HepG2 (cell line): ENCODE data around the gene WDR53. TPM values are rescaled to one million over a fixed set of nuclear protein-coding genes. Genes with fewer than 3 reads are reported as not detected.

Experiments
- BCL6 ChIP-seq: IDR thresholded peaks from 2 replicates; pipeline ENCODE4 v1.6.1; 2016; ENCODE audit warnings: missing genetic modification reagents, missing compliant biosample characterization
- SKIL ChIP-seq: sonication (generic); formaldehyde crosslinking; IDR thresholded peaks from 2 replicates; pipeline ENCODE4 v1.8.0; 2022; ENCODE audit warnings: missing genetic modification reagents, mild to moderate bottlenecking, moderate library complexity, borderline replicate concordance
- ZNF335 ChIP-seq: sonication (generic); formaldehyde crosslinking; IDR thresholded peaks from 2 replicates; pipeline ENCODE4 v1.4.0; 2020; ENCODE audit warnings: missing genetic modification reagents
- ZNF788 ChIP-seq: sonication (generic); formaldehyde crosslinking; IDR thresholded peaks from 2 replicates; pipeline ENCODE4 v1.5.0; 2020; ENCODE audit warnings: mild to moderate bottlenecking, missing genetic modification reagents, borderline replicate concordance
- polyA plus RNA-seq, 8 experiments: library from polyadenylated mRNA; depleted of rRNA in 3 of 8; stranded (reverse) in 7 of 8; unstranded in 1 of 8; fragments of >200 nt; fragmentation: Illumina TruSeq in 4 of 8; extraction: Trizol in 4 of 8; gene quantifications; 2 replicates each; pipeline versions ENCODE4 v1.2.1 to v1.2.3, GENCODE V29; 2011 to 2016; ENCODE audit warnings: low read depth in 4 of 8, missing spikeins in 1 of 8, mixed read lengths in 1 of 8; ENCODE audit not compliant: insufficient read depth in 1 of 8
- total RNA-seq, 5 experiments: library from RNA; depleted of rRNA; stranded (reverse); fragments of >200 nt; fragmentation: Illumina TruSeq; extraction: Trizol; gene quantifications; 2 replicates each; pipeline ENCODE4 v1.2.3, GENCODE V29; 2016; ENCODE audit warnings: low read depth in 1 of 5
- TF ChIP-seq, protein P1 (sequence below): sonication (generic); formaldehyde crosslinking; IDR thresholded peaks from 2 replicates; pipeline ENCODE4 v1.5.1; 2020; ENCODE audit warnings: mild to moderate bottlenecking, missing genetic modification reagents, borderline replicate concordance

Gene WDR53
- total and polyA plus RNA-seq, 2 of the 13 experiments (the other 11 are each of a cell fraction or from before 2014, with no cell fraction given), result 3.5 to 7.7 TPM

DNA sequence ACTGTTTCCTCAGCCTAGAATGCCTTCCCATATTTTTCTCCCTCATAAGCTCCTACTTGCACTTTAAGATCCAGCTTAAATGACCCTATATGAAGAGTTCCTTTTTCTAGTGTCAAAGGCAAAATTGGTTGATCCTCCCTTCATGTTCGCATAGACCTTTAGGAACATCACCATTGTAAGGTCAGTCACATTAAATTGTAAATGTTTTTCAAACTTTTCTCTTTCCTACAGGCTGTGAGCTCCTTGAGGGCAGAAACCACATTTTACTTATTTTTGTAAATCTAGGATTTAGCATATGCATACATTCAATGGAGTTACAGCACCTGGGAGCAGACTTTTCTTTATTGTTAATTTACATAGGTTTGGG, 54.0 kb downstream of the WDR53 start (continued):
- TF ChIP-seq, protein P1, sequence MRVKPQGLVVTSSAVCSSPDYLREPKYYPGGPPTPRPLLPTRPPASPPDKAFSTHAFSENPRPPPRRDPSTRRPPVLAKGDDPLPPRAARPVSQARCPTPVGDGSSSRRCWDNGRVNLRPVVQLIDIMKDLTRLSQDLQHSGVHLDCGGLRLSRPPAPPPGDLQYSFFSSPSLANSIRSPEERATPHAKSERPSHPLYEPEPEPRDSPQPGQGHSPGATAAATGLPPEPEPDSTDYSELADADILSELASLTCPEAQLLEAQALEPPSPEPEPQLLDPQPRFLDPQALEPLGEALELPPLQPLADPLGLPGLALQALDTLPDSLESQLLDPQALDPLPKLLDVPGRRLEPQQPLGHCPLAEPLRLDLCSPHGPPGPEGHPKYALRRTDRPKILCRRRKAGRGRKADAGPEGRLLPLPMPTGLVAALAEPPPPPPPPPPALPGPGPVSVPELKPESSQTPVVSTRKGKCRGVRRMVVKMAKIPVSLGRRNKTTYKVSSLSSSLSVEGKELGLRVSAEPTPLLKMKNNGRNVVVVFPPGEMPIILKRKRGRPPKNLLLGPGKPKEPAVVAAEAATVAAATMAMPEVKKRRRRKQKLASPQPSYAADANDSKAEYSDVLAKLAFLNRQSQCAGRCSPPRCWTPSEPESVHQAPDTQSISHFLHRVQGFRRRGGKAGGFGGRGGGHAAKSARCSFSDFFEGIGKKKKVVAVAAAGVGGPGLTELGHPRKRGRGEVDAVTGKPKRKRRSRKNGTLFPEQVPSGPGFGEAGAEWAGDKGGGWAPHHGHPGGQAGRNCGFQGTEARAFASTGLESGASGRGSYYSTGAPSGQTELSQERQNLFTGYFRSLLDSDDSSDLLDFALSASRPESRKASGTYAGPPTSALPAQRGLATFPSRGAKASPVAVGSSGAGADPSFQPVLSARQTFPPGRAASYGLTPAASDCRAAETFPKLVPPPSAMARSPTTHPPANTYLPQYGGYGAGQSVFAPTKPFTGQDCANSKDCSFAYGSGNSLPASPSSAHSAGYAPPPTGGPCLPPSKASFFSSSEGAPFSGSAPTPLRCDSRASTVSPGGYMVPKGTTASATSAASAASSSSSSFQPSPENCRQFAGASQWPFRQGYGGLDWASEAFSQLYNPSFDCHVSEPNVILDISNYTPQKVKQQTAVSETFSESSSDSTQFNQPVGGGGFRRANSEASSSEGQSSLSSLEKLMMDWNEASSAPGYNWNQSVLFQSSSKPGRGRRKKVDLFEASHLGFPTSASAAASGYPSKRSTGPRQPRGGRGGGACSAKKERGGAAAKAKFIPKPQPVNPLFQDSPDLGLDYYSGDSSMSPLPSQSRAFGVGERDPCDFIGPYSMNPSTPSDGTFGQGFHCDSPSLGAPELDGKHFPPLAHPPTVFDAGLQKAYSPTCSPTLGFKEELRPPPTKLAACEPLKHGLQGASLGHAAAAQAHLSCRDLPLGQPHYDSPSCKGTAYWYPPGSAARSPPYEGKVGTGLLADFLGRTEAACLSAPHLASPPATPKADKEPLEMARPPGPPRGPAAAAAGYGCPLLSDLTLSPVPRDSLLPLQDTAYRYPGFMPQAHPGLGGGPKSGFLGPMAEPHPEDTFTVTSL (CRISPR knock-in tag), result no peak
- TF ChIP-seq ZNF788 (CRISPR knock-in tag) (no peak), SKIL (CRISPR knock-in tag) (no peak), BCL6 (CRISPR knock-in tag) (no peak), ZNF335 (CRISPR knock-in tag) (no peak)
